ENCODE measurements around the gene PTCD2. TPM values are rescaled to one million over a fixed set of nuclear protein-coding genes. Genes with fewer than 3 reads are reported as not detected.

The PTCD2 gene
- total RNA-seq, 1 donor from 2014 or later = 9.4 TPM

- TF ChIP-seq CTCF (IDR thresholded peaks at IDR 0.05) = no peak
- DNase-seq (ENCODE audit: extremely low spot score, unreplicated experiment) = no peak
- Mint-ChIP-seq H3K4me3 (ENCODE audit: unreplicated experiment) (no peak overlapping the region), H3K27me3 (ENCODE audit: unreplicated experiment) (no peaks in the 10 kb centered on the region), H3K36me3 (ENCODE audit: unreplicated experiment) (no peaks in the 10 kb centered on the region), H3K9me3 (ENCODE audit: unreplicated experiment) (no peaks in the 10 kb centered on the region), H3K27ac (ENCODE audit: unreplicated experiment) (no peak overlapping the region), H3K4me1 (ENCODE audit: unreplicated experiment) (peaks cover 19% of the 10 kb centered on the region)
These were observed 49.5 kb downstream of the PTCD2 start for GRCh38 chr5:72369711-72370110.

- peaks cover 15% of the 10 kb centered on the region for H3K4me1 Mint-ChIP-seq (ENCODE audit: unreplicated experiment)
- no peaks in the 10 kb centered on the region for H3K27me3 Mint-ChIP-seq (ENCODE audit: unreplicated experiment)
- H3K4me3 Mint-ChIP-seq (ENCODE audit: unreplicated experiment) = no peak overlapping the region
- H3K27ac Mint-ChIP-seq (ENCODE audit: unreplicated experiment) = no peak overlapping the region
- H3K9me3 Mint-ChIP-seq (ENCODE audit: unreplicated experiment) = no peaks in the 10 kb centered on the region
- TF ChIP-seq CTCF (IDR thresholded peaks at IDR 0.05) = no peak
- DNase-seq (ENCODE audit: extremely low spot score, unreplicated experiment) = no peak
- peaks cover 2% of the 10 kb centered on the region for H3K36me3 Mint-ChIP-seq (ENCODE audit: unreplicated experiment)
These were observed 52.2 kb downstream of the PTCD2 start for GRCh38 chr5:72372331-72372730.

GRCh38 chr5:72372923-72373322 lies 52.8 kb downstream of the PTCD2 start:
- no peak overlapping the region for H3K4me3 Mint-ChIP-seq (ENCODE audit: unreplicated experiment)
- H3K4me1 Mint-ChIP-seq (ENCODE audit: unreplicated experiment) = peaks cover 21% of the 10 kb centered on the region
- no peak overlapping the region for H3K27ac Mint-ChIP-seq (ENCODE audit: unreplicated experiment)
- TF ChIP-seq CTCF (IDR thresholded peaks at IDR 0.05) = no peak
- DNase-seq (ENCODE audit: extremely low spot score, unreplicated experiment) = no peak
- no peaks in the 10 kb centered on the region for H3K9me3 Mint-ChIP-seq (ENCODE audit: unreplicated experiment)
- peaks cover 2% of the 10 kb centered on the region for H3K36me3 Mint-ChIP-seq (ENCODE audit: unreplicated experiment)
- no peaks in the 10 kb centered on the region for H3K27me3 Mint-ChIP-seq (ENCODE audit: unreplicated experiment)

GRCh38 chr5:72374844-72375243 lies 54.7 kb downstream of the PTCD2 start:
- Mint-ChIP-seq H3K4me1 (ENCODE audit: unreplicated experiment) (peaks cover 34% of the 10 kb centered on the region), H3K9me3 (ENCODE audit: unreplicated experiment) (no peaks in the 10 kb centered on the region), H3K4me3 (ENCODE audit: unreplicated experiment) (no peak overlapping the region), H3K27me3 (ENCODE audit: unreplicated experiment) (no peaks in the 10 kb centered on the region), H3K27ac (ENCODE audit: unreplicated experiment) (no peak overlapping the region), H3K36me3 (ENCODE audit: unreplicated experiment) (peaks cover 2% of the 10 kb centered on the region)
- no peak for DNase-seq (ENCODE audit: extremely low spot score, unreplicated experiment)
- TF ChIP-seq CTCF (IDR thresholded peaks at IDR 0.05) = no peak

DNA sequence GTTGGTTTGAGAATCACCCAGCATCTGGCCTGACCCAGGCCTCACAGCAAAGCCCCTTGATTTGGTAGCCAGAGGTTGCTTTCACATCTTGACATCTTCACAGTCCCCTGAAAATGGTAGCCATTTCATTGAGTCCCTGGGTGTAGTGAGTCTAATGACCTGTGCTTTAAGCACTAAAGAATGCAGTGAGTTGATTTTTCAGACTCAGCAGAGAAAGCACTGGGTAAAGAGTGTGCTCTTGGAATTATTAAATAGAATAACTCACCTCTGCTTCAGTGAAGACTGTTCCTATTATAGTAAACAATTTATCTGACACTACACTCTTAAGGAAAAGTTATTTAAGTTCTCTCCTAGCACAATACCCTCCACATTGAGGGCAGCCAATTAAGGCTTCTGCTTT lies 56.2 kb downstream of the PTCD2 start:
- DNase-seq (ENCODE audit: extremely low spot score, unreplicated experiment) = no peak
- TF ChIP-seq CTCF (IDR thresholded peaks at IDR 0.05) = no peak
- H3K4me3 Mint-ChIP-seq (ENCODE audit: unreplicated experiment) = no peak overlapping the region
- H3K36me3 Mint-ChIP-seq (ENCODE audit: unreplicated experiment) = peaks cover 2% of the 10 kb centered on the region
- no peaks in the 10 kb centered on the region for H3K27me3 Mint-ChIP-seq (ENCODE audit: unreplicated experiment)
- H3K4me1 Mint-ChIP-seq (ENCODE audit: unreplicated experiment) = peaks cover 48% of the 10 kb centered on the region
- H3K27ac Mint-ChIP-seq (ENCODE audit: unreplicated experiment) = no peak overlapping the region
- H3K9me3 Mint-ChIP-seq (ENCODE audit: unreplicated experiment) = no peaks in the 10 kb centered on the region

All from osteocyte (in vitro differentiated cells).